OCI-LY1 (cell line): ENCODE measurements around the gene SPZ1.

ENCODE experiments used
- H2AFZ ChIP-seq: fragments of 200-600 bp; sonication (generic), shearing (Covaris generic); 2 replicates; pipeline ENCODE4 v1.6.0; 2014; ENCODE audit warnings: antibody characterized with exemption, mild to moderate bottlenecking, low read length
- H3F3A ChIP-seq: fragments of 200-600 bp; sonication (generic), shearing (Covaris generic); 2 replicates; pipeline ENCODE4 v1.6.0; 2014; ENCODE audit warnings: mild to moderate bottlenecking, antibody characterized with exemption, low read length, moderate library complexity; ENCODE audit not compliant: insufficient read depth
- H3K27ac ChIP-seq: fragments of 200-600 bp; sonication (generic); 2 replicates; pipeline ENCODE4 v1.5.1; 2014; ENCODE audit warnings: low read length, mixed run types, mild to moderate bottlenecking, low read depth; ENCODE audit not compliant: poor library complexity, severe bottlenecking
- H3K27me3 ChIP-seq: fragments of 200-600 bp; sonication (generic); 2 replicates; pipeline ENCODE4 v1.6.0; 2014; ENCODE audit warnings: antibody characterized with exemption, mild to moderate bottlenecking, low read length, moderate library complexity; ENCODE audit not compliant: insufficient read depth
- H3K36me3 ChIP-seq: fragments of 200-600 bp; sonication (generic); 2 replicates; pipeline ENCODE4 v1.6.1; 2014; ENCODE audit warnings: mild to moderate bottlenecking, antibody characterized with exemption, low read length, moderate library complexity, mixed read lengths; ENCODE audit not compliant: insufficient read depth
- H3K4me1 ChIP-seq: fragments of 200-600 bp; sonication (generic); 2 replicates; pipeline ENCODE4 v1.5.1; 2014; ENCODE audit warnings: mild to moderate bottlenecking, low read length, moderate library complexity; ENCODE audit not compliant: insufficient read depth, severe bottlenecking
- H3K4me2 ChIP-seq: fragments of 200-600 bp; sonication (generic), shearing (Covaris generic); 2 replicates; pipeline ENCODE4 v1.6.1; 2014; ENCODE audit warnings: low read length
- H3K4me3 ChIP-seq: fragments of 200-600 bp; sonication (generic); 2 replicates; pipeline ENCODE4 v1.5.1; 2014; ENCODE audit warnings: low read length, low read depth, mild to moderate bottlenecking, mixed read lengths; ENCODE audit not compliant: poor library complexity, severe bottlenecking
- H3K79me2 ChIP-seq: fragments of 200-600 bp; shearing (Covaris generic); 2 replicates; pipeline ENCODE4 v1.6.1; 2016; ENCODE audit warnings: mixed run types, low read length, mixed read lengths; ENCODE audit not compliant: insufficient read depth
- H3K9ac ChIP-seq: fragments of 200-600 bp; sonication (generic), shearing (Covaris generic); 2 replicates; pipeline ENCODE4 v1.6.1; 2014; ENCODE audit warnings: mild to moderate bottlenecking, low read length, mixed read lengths
- H3K9me2 ChIP-seq: fragments of 200-600 bp; sonication (generic), shearing (Covaris generic); 2 replicates; pipeline ENCODE4 v1.6.1; 2014; ENCODE audit warnings: low read depth, mild to moderate bottlenecking, low read length, mixed read lengths
- H3K9me3 ChIP-seq: fragments of 200-600 bp; shearing (Covaris generic); 2 replicates; pipeline ENCODE4 v1.6.1; 2014; ENCODE audit warnings: low read length, mixed read lengths
- H4K20me1 ChIP-seq: fragments of 200-600 bp; sonication (generic), shearing (Covaris generic); 2 replicates; pipeline ENCODE4 v1.6.0; 2016; ENCODE audit warnings: mild to moderate bottlenecking, low read length; ENCODE audit not compliant: insufficient read depth
- CTCF ChIP-seq: fragments of 200-600 bp; sonication (generic), shearing (Covaris generic); IDR thresholded peaks from 2 replicates; pipeline ENCODE4 v1.5.1; 2017; ENCODE audit warnings: mild to moderate bottlenecking, antibody characterized with exemption, low read length, moderate library complexity, mixed read lengths
- EZH2 ChIP-seq: fragments of 200-600 bp; sonication (generic), shearing (Covaris generic); IDR thresholded peaks from 2 replicates; pipeline ENCODE4 v1.8.0; 2017; ENCODE audit warnings: borderline replicate concordance, mixed run types, mild to moderate bottlenecking, antibody characterized with exemption, low read length, moderate library complexity, mixed read lengths

The SPZ1 gene

GRCh38 chr5:80277191-80277590 is 42.6 kb upstream of the SPZ1 start:
- H3F3A ChIP-seq, result no peaks in the 10 kb centered on the region
- H3K4me3 ChIP-seq, result no peak overlapping the region
- peaks cover 5% of the 10 kb centered on the region for H3K4me1 ChIP-seq
- no peaks in the 10 kb centered on the region for H3K79me2 ChIP-seq
- H3K36me3 ChIP-seq, result no peaks in the 10 kb centered on the region
- H3K4me2 ChIP-seq, result no peak overlapping the region
- no peak overlapping the region for H3K27ac ChIP-seq
- no peaks in the 10 kb centered on the region for H3K9me3 ChIP-seq
- H3K9ac ChIP-seq, result no peak overlapping the region
- H3K27me3 ChIP-seq, result no peaks in the 10 kb centered on the region
- no peaks in the 10 kb centered on the region for H3K9me2 ChIP-seq
- H2AFZ ChIP-seq, result no peak overlapping the region
- TF ChIP-seq CTCF, result no peak
- H4K20me1 ChIP-seq, result no peaks in the 10 kb centered on the region

- no peaks in the 10 kb centered on the region for H3K27me3 ChIP-seq
- no peak overlapping the region for H2AFZ ChIP-seq
- no peaks in the 10 kb centered on the region for H3K9me3 ChIP-seq
- H3K27ac ChIP-seq, result no peak overlapping the region
- H3K4me3 ChIP-seq, result no peak overlapping the region
- H3K36me3 ChIP-seq, result no peaks in the 10 kb centered on the region
- H3K4me2 ChIP-seq, result no peak overlapping the region
- H3K79me2 ChIP-seq, result no peaks in the 10 kb centered on the region
- H3K9ac ChIP-seq, result no peak overlapping the region
- TF ChIP-seq EZH2, result no peak
- TF ChIP-seq CTCF, result no peak
- H3K9me2 ChIP-seq, result no peaks in the 10 kb centered on the region
- no peaks in the 10 kb centered on the region for H4K20me1 ChIP-seq
- peaks cover 7% of the 10 kb centered on the region for H3K4me1 ChIP-seq
- no peaks in the 10 kb centered on the region for H3F3A ChIP-seq
Measured at GRCh38 chr5:80282054-80282453, 37.7 kb upstream of the SPZ1 start.

GRCh38 chr5:80283360-80283759 is 36.4 kb upstream of the SPZ1 start:
- Histone ChIP-seq H3K4me2 (no peak overlapping the region), H3K9me2 (no peaks in the 10 kb centered on the region), H3K79me2 (no peaks in the 10 kb centered on the region), H3K36me3 (no peaks in the 10 kb centered on the region), H2AFZ (no peak overlapping the region), H4K20me1 (no peaks in the 10 kb centered on the region), H3K4me3 (no peak overlapping the region), H3K9me3 (no peaks in the 10 kb centered on the region), H3F3A (no peaks in the 10 kb centered on the region), H3K4me1 (peaks cover 7% of the 10 kb centered on the region), H3K27ac (no peak overlapping the region), H3K9ac (no peak overlapping the region), H3K27me3 (no peaks in the 10 kb centered on the region)
- TF ChIP-seq CTCF (no peak), EZH2 (no peak)
